Measurements from ENCODE around the gene SND1.

SND1 gene

DNA sequence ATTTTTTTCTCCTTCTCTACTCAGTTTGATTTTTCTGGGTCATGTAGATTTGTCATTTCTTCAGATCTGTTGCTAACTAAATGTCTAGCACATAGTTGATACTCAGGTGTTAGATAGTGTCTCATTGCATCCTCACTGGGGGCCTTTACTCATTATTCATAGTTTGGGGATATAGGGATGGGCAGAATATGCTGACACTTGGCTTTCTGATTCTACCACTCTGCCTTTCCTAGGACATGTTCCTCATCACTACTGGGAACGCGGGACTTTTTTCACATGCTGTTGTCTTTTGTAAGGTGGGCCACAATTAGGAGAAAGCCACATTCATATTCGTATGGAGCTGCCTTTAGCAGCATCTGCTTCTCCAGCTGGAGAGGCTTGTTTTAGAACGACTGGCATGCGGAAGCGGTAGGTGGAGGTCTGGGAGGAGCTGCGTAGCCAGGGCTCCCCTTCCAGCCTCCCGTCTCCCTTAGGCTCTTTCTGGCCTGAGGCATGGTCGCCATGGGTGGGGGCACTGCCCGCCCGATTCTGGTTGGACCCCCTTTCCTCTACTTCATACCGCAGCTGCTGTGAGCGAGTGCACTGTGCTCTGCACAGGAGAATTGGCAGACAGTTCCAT is 78.8 kb downstream of the SND1 start:
- no peak for DNase-seq (ENCODE audit: low read depth in 2 of 2)

DNA sequence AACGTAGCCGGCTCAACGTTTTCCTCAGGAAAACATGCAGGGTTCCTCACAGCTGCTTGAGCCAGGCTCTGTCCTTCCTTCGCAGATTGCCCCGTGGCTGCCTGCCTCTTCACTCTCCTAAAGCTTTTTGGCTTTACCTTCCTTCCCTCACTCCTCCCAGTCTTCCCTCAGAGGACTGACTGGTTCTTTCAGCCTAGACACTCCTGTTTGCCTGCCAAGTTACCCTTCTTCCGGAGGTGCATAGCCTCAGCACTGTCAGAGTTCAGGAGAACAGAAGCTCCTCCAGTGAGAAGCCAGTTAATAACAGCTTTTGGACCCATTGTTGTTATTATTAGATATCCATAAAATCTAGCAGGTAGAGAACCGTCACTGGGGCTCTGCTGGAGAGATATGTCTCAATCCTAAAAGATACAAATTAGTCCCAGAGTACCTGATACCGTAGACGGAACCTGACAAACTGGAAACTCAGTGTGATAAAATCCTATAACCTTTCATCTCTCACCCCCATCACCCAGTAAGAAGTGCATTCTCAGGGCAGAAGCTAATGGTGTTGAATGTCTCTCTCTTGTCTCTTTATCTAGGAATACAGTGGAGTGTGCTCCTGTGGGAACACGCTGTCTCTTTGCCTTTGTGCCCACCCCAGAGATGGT is 79.6 kb downstream of the SND1 start:
- DNase-seq (ENCODE audit: low read depth in 2 of 2): no peak

DNA sequence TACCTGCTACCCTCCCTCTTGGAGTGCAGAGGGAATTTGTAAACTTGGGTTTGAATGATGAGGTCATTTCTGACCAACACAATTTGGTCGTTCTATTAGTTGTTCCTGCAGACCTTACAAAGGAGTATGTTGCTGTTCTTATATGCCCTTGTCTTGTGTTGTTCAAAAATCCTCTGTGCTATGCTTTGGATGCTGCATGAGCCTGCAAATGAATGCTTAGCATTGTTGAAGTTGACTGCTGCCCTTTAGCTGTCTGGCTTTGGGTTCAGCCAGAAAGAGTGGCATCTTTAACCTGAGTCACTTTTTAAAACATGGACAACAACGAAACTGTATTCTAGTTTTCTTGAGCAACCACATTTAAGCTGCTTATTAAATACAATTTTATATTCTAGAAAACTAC is 80.3 kb downstream of the SND1 start:
- DNase-seq (ENCODE audit: low read depth in 2 of 2): no peak

DNA sequence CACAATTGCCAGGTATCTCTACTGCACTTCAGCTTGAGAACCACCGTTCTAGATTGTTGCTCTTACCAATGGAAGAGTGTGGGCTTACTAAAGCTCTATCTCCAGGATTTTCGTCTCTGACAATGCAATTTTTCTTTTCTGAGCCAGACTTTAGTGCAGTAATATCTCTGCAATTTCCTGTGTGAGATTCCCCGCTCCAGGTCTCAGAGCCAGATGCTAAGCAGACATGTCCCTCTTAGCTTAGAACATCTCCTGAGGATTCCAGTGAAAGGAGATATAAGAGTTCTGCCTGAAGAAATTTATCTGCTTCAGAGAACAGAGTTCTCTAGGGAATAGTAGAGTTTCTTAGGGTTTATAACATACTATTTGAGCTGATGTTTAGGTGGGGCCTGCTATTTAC is 82.0 kb downstream of the SND1 start:
- DNase-seq (ENCODE audit: low read depth in 2 of 2): no peak

DNA sequence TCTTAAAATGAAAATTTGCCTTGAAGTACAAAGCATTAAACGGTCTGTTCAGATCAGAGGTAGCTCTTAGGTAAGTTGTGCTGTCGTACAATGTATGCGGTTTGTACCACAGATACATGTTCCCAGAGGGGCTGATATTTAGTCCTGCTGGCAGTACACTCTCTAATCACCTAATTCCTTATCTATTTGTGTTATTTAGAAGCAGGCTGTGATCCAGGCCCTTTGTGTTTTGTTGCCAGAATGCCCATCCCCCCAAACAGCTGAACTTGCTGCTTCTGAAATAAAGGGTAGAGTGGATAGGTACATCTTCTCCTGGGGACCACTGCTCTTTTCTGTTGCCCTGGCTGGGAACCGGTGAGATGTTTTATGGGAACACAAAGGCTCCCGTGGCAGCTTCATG is 84.5 kb downstream of the SND1 start:
- DNase-seq (ENCODE audit: low read depth in 2 of 2): no peak

DNA sequence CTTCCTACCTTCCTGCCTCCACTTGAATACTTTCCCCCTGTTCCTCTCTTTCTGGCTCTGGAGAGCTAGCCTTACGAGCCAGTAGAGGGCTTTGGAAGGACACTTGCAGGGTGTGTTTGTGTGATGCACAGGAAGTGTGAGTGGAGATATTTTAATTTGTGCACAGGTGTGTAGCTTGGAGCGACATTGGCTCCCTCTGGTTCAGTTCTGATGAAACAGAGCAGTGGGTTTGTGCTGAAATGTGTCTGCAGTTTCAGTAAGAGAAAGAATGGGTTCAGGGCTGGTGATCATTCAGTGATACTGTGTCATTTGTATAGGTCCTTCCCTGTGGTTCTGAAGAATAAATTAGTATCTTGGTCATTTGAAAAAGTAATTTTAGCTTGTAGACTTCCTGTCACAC is 86.9 kb downstream of the SND1 start:
- DNase-seq (ENCODE audit: low read depth in 2 of 2): no peak

DNA sequence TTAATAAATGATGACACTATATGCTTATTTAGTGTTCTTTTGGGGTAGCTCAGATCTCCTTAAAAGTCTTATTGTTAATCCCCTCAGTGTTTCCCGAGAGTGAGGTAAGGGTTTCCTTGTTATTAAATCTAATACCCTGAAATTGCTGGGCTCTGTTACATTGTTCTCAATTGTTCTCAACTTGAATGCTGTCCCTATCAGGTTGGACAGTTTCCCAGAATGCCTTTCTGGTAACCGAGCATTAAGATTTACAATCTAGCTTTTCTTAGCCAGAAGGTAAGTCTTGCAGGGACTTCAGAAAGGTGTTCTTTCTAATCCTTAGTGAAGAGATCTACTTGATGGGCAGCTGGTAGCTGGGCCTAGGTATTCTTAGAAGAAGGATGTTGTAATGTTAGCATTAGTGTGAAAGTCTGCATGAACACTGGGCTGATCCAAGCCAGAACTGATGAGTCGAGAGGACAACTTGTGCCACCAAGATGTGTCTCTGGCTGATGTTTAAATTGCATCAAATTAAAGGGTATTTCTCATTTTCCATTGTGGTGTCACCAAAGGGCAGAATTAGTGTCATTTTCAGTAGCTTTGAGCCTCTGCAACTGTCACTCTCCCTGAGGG is 89.9 kb downstream of the SND1 start:
- DNase-seq (ENCODE audit: low read depth in 2 of 2): no peak

DNA sequence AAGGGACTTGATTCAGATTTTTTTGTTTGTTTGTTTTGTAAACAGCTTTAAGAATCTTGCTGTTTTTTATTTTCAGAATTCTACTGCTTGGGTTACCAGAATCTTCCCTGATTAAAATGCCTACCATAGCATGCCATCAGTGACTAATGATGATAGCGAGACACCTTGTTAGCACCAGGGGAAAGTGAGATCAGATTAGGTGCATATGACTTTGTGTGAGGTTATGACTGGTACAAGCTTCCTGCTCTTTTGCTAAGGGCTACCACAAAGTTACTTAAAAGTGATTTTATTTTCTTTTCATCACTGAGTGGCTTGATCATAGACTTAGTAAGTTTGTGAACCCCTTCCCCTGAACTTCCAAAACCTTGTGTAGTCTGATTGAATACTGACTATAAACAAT is 93.5 kb downstream of the SND1 start:
- DNase-seq (ENCODE audit: low read depth in 2 of 2): no peak

DNA sequence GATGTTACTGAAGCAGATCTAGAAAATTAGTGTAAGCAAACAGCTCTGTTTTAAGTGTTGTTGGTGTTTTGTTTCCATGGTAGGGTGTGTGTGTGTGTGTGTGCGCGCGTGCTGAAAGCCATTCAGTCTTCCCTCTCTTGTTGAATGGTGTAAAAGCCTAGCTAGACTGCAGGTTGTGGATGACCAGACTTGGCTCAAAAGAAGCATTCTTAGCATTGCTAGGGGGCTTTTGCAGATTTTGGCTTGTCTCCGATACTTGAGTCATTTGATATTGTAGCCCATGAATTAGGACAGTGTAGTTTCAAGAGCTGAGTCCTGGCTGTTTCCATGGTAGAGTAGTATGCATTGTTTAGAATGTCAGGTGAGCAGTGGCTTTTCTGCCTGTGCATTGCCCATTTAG is 99.1 kb downstream of the SND1 start:
- no peak for DNase-seq (ENCODE audit: low read depth in 2 of 2)

DNA sequence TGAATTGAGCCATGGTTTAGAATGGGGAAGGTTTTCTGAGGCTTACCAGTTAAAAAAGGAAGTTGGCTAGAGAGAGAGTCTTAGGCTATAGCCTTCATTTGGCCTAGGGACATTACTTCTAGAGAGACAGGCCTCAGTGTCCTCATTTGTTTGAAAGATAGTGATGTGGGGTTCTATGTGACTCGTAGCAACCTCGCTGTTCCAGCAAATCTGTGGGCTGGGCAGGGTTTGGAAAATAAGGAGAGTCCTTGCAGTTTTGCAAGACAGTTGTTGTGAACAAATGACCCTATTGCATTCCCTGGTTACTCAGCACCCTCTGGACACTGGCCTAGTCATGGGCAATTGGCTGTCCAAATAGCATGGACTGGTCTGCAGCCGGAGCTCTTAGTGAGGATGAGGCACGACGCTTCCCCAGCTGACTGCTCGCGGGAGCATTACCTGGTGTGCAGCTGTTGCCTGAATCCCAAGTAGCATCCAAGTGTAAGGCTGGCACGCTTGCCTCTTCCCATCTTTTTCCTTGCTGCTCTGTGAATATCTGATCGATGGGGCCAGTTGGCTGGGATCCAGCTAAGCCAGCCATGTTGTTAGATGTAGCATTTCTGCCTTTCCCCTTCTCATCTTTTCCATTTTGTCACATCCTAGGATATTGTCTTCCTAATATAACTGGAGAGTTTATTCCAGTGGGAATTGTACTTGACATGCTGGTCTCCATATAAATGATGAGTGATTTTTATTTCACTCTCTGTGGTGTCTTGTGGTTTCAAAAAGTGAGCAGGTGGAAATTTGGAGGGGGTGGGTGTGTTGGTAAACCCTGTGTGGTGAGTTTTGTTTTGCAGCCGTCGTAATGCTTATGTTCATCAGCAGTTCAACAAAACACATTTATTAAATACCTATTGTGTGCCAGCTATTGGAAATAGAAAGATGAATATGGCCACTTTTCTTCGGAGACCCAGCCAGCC is 99.8 kb downstream of the SND1 start:
- DNase-seq (ENCODE audit: low read depth in 2 of 2): no peak

DNA sequence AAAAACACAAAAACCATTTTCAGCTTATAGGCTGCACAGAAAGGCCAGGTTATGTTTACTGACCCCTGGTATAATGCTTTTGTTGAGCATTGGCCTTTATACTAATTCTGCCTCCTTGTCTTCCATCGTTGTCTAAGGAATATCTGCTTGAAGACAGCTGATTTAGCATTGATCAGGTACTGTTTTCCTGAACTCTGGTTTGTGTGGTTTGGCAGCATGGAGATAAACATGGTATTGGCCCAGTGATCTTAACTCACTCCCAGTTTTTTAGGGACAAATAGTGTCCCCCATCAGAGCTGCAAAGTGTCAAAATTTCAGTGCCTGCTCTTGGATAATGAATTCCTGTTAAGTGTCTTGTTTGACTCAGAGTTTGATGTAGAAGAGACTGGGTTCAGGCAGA is 100.8 kb downstream of the SND1 start:
- DNase-seq (ENCODE audit: low read depth in 2 of 2): no peak

DNA sequence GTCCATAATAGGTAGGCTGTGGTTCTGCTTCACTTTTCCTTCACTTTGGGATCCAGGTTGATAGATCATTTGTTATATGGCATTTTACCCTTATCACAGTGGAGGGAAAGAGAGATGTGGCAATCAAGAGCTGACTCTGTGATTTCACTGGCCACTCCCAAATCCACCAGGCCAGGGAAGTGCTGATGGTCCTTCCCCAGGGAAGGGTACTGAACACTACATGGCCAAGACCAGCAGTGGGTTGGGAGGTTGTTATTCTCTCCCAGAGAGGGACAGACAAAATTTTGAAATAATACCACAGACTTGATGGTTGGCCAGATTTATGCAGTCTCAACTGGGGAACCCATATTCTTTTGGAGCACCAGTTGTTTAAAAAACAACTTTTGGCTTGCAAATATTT is 102.5 kb downstream of the SND1 start:
- no peak for DNase-seq (ENCODE audit: low read depth in 2 of 2)

DNA sequence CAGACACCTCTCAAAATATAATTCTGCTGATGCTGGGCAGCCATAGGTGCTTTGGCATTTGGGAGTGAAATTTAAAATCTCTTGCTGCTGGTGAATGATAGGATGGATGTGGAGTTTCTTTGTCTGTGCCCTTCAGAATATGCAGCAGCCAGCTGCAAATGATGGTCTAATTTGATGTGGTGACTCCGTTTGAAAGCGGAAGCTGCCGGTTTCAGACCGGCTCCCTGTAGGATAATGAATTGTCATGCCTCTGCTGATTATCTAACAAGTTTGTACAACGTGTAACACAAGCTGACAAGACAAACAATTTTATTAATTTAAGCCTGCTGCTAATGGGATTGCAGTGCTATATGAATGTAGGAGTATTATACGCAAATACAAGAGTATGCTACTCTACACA is 103.5 kb downstream of the SND1 start:
- DNase-seq (ENCODE audit: low read depth in 2 of 2): no peak

DNA sequence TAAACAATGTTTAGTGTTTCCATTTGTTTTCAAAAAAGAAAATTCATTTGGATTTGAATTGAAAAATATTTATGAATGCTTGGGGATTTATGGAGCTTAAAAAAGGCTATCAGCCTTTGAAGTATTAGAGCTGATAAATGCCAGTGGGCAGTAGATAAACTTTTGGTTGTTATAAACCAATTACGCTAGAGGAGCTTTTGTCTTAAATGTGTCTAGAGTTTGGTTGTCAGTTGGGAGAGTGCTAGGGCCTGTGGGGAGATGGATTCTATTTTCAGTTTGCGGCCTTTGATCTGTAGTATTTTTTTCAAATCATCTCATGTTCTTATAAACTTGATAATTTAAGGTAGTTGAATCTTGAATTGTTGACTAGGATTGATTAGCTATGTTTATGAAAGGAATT is 104.0 kb downstream of the SND1 start:
- DNase-seq (ENCODE audit: low read depth in 2 of 2): no peak

DNA sequence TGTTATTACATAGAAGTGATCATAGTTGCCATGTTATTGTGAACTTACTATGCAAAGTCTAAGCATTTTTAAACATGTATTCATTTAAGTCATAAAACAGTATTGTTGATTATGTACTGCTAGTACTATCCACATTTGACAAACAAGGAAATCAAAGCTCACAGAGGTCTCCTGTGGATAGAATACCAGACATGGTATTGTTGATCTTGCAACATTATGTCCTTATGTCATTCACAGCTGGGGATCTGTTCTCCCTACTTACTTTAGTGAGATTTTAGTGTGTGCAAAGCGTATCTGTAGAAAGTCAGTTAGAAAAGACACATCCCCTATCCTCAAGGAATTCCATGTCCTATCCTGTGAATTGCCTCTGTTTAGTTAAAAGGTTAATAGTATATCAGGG is 106.1 kb downstream of the SND1 start:
- DNase-seq (ENCODE audit: low read depth in 2 of 2): no peak

DNA sequence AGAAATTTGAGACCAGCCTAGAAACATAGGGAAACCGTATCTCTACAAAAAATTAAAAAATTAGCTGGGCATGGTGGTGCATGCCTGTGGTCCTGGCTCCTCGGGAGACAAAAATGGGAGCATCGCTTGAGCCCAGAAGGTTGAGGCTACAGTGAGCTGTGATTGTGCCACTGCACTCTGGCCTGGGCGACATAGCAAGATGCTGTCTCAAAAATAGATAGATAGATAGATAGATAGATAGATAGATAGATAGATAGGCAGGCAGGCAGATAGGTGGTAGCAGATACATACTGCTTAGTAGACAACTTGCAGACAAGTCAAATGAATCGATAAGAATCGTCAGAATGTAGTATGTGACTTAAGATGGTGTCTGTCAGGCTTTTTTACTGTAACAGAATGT is 106.9 kb downstream of the SND1 start:
- no peak for DNase-seq (ENCODE audit: low read depth in 2 of 2)

DNA sequence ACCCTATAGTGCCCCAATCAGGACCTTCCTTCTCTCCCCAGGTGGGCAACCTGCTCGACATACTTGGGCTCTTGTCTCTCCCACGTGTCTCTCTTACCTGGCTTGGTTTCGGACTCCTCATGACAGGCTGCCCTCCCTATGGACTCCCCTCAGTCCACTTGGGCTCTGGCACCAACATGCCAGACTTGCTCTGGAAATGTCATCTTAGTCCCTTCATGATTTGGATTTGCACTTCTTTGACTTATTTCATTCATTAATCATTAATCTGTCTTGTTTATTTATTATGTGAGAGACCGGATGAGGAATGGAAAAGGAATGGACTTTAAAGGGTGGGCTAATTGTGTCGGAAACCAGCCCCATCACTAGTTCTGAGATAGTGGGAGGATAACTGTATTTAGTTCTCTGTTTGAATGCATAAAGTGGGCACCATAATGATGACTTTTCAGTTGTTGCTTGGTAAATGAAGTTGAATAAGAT is 108.0 kb downstream of the SND1 start:
- DNase-seq (ENCODE audit: low read depth in 2 of 2): no peak

DNA sequence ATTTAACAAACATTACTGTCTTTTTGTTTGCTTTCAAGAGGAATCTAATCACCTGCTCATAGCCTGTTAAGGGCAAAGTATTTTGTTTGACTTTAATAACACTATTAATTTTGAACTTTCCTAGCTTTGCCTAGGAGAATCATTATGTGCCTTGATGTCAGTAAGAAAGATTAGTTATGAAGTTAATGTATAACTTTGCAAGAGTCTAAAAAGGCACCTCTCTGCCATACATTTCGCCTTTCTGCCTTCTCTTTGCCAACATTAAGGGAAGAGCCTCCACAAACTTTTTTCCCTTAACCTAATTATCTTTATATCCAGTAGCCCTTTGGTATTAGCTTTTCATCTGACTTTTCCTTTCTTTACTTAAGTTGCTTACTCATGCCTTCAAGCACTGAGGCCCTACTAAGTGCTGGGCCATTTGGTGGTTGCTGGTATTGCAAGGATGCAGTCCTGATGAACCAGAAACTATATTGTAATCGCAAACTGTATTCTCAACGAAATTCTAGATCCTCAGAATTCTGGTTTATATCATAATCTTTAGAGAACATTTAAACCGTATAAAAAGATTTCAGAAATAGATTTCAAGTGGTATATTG is 108.5 kb downstream of the SND1 start:
- no peak for DNase-seq (ENCODE audit: low read depth in 2 of 2)

DNA sequence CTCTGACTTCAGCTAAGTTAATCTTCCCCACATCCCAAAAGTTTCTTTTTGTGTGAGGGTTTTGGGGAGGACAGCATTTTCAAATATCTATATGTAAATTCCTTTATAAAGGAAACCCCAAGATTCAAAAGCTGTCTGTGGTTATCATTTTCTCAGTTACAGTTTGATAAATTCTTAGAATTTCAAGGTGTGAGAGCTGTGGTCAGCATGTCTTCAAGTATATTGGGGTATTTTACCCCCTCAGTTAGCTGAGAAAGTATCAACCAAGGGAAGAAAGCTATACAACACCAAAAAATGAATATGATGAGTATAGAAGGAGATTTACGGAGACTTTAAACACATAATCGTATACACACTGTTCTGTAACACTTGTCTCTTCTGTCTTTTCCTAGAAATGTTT is 109.2 kb downstream of the SND1 start:
- no peak for DNase-seq (ENCODE audit: low read depth in 2 of 2)

DNA sequence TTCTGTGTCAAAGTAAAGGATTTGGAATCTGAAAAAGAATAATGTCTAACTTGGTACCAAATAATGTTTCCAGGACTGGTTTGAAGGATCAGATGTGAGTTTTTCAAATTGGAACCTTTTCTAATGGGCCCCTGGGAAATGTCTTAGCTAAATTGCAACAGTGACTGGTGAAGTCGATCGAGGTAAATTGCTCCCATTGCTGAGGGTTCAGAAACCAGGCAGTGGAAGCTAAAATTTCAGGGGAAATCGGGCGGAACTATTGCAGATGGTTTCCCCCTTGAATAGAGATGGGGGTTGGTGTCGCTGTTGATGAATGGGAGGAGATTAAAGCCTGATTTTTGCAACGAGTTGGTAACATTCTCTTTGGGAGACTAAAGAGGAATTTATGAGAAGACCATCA is 112.7 kb downstream of the SND1 start:
- DNase-seq (ENCODE audit: low read depth in 2 of 2): no peak

DNA sequence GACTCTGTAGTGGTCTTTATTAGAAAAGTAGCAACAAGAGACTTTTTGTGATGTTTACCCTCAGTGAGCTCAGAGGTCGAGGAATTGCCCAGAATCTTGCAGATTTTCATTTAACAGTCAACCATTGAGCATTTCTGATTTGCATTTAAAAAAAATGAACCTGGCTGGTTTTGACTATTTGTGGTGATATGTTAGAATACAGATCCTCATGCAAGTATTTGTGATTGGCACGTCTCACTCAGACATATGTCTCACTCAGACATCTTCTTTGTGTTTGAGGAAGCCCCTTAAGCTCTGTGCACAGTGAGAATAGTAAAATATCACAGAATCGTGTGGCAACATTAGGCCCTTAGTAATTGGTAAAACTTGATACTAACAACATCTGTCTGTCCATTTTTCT is 113.2 kb downstream of the SND1 start:
- no peak for DNase-seq (ENCODE audit: low read depth in 2 of 2)

Data from stimulated activated CD8-positive, alpha-beta memory T cell treated with anti-CD3 and anti-CD28 coated beads, Interleukin-2, amount 100 ng/mL, for 48 hours (primary cell).